ENCODE measurements around the gene LZTR1.
"Not testable (repeated sequence)": the region's sequence is repeated elsewhere in the genome, so short reads cannot be mapped to it uniquely, and the experiment has no call there.

LZTR1 gene

GRCh38 chr22:21048448-21048847 is 66.4 kb downstream of the LZTR1 start:
- H3K36me3 Mint-ChIP-seq (ENCODE audit: low read depth); H3K27me3 Mint-ChIP-seq; H3K4me3 Mint-ChIP-seq; H3K27ac Mint-ChIP-seq; H3K9me3 Mint-ChIP-seq: not testable (repeated sequence)
- peaks cover 20% of the 10 kb centered on the region for H3K4me1 Mint-ChIP-seq (ENCODE audit: low read depth)

Data from stimulated activated naive CD8-positive, alpha-beta T cell treated with anti-CD3 and anti-CD28 coated beads, Interleukin-15, Interleukin-2, amounts not matched to agents 100 ng/mL and 50 ng/mL, for 24 hours (primary cell).